Body of pancreas (tissue), 4 donors: ENCODE measurements around the gene ACSL4.

ENCODE experiments used
- POLR2A ChIP-seq, 3 donors: fragments of 450-650 bp; IDR thresholded peaks; one replicate each; pipeline ENCODE4 v1.6.1; 2016; ENCODE audit warnings: antibody characterized with exemption in 3 of 3, mild to moderate bottlenecking in 2 of 3
- TF ChIP-seq, protein P1 (sequence below), 7 experiments: fragments of 450-650 bp in 4 of 7; fragments of 200-600 bp in 3 of 7; sonication (generic) in 3 of 7; IDR thresholded peaks; one replicate each; pipeline ENCODE4 v1.5.1; 2016 to 2019; ENCODE audit warnings: antibody characterized with exemption in 7 of 7

DNA sequence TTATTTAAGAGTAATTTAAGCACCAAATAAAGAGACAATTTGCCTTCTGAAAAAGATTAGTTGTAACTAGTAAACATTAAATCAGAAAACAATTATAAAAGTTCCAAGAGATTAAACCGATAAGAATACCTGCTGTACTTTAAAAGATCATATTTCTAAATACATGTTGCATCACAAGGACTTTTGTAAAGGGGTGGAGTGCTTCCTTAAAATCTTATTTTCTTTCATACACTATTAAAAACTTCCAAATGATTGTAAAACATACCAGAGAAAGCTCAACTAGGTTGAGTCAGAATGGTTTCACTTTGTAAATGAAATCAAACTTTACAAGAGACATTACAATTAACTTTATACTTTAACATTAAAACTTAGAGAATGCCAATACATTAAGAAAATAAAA lies 41.8 kb downstream of the ACSL4 start:
- TF ChIP-seq, protein P1, sequence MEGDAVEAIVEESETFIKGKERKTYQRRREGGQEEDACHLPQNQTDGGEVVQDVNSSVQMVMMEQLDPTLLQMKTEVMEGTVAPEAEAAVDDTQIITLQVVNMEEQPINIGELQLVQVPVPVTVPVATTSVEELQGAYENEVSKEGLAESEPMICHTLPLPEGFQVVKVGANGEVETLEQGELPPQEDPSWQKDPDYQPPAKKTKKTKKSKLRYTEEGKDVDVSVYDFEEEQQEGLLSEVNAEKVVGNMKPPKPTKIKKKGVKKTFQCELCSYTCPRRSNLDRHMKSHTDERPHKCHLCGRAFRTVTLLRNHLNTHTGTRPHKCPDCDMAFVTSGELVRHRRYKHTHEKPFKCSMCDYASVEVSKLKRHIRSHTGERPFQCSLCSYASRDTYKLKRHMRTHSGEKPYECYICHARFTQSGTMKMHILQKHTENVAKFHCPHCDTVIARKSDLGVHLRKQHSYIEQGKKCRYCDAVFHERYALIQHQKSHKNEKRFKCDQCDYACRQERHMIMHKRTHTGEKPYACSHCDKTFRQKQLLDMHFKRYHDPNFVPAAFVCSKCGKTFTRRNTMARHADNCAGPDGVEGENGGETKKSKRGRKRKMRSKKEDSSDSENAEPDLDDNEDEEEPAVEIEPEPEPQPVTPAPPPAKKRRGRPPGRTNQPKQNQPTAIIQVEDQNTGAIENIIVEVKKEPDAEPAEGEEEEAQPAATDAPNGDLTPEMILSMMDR (IDR thresholded peaks at IDR 0.05) = no peak
- no peak for TF ChIP-seq POLR2A (IDR thresholded peaks at IDR 0.05)
